Measurements from ENCODE around the gene PHACTR4. TPM values are rescaled to one million over a fixed set of nuclear protein-coding genes. Genes with fewer than 3 reads are reported as not detected.
A peak's percentile ranks its signal among the peaks of the same experiment; 100 is the strongest.

PHACTR4 gene
- total and polyA plus RNA-seq, 9 of the 15 experiments (the other 6 are each of a cell fraction or from before 2014, with no cell fraction given) = 6.4 to 43.6 (median 14.2) TPM

- TF ChIP-seq ZBTB34 (CRISPR knock-in tag; IDR thresholded peaks at IDR 0.05) = no peak
- no peak for TF ChIP-seq ZSCAN32 (CRISPR knock-in tag; IDR thresholded peaks at IDR 0.05)
- TF ChIP-seq HMG20A (CRISPR knock-in tag; conservative IDR thresholded peaks at IDR 0.05) = no peak
- no peak for TF ChIP-seq KDM2B (CRISPR knock-in tag; IDR thresholded peaks at IDR 0.05)
- TF ChIP-seq TAF1 (IDR thresholded peaks at IDR 0.05; ENCODE audit: control insufficient read depth, extremely low read depth, insufficient read depth, low read length, severe bottlenecking) = peak; percentile 100
- TF ChIP-seq CGGBP1 (CRISPR knock-in tag; IDR thresholded peaks at IDR 0.05) = peak; percentile 98
- TF ChIP-seq THRB (CRISPR knock-in tag; conservative IDR thresholded peaks at IDR 0.05) = 0 out of 2 replicates have a peak, but pooled peaks have one; percentile 39
- no peak for TF ChIP-seq ZNF778 (CRISPR knock-in tag; IDR thresholded peaks at IDR 0.05)
- no peak for TF ChIP-seq ZNF668 (CRISPR knock-in tag; IDR thresholded peaks at IDR 0.05)
- TF ChIP-seq RAD21 (CRISPR knock-in tag; conservative IDR thresholded peaks at IDR 0.05 in 1 of 2, IDR thresholded peaks at IDR 0.05 in 1 of 2) = 0 out of 4 replicates have a peak, but pooled peaks of 1 of the 2 experiments have one; percentile 10
- TF ChIP-seq CREB1 (IDR thresholded peaks at IDR 0.05) = no peak; the same call in 1 of the 2 replicates
- no peak for TF ChIP-seq CREB1 (CRISPR knock-in tag; IDR thresholded peaks at IDR 0.05)
- TF ChIP-seq NEUROD1 (IDR thresholded peaks at IDR 0.05; ENCODE audit: borderline replicate concordance, low read depth, low read length, partially characterized antibody) = peak; percentile 43
- TF ChIP-seq JUN (IDR thresholded peaks at IDR 0.05; ENCODE audit: borderline replicate concordance, low read depth, low read length) = no peak
- no peak for TF ChIP-seq JUN (CRISPR knock-in tag; IDR thresholded peaks at IDR 0.05; ENCODE audit: borderline replicate concordance)
- TF ChIP-seq ZBTB26 (CRISPR knock-in tag; IDR thresholded peaks at IDR 0.05) = 0 out of 2 replicates have a peak, but pooled peaks have one; percentile 59
- 0 out of 2 replicates have a peak, but pooled peaks have one; percentile 54 for TF ChIP-seq FOXP1 (CRISPR knock-in tag; IDR thresholded peaks at IDR 0.05)
- TF ChIP-seq NUFIP1 (IDR thresholded peaks at IDR 0.05; ENCODE audit: partially characterized antibody) = peak; percentile 28
- TF ChIP-seq SAFB (IDR thresholded peaks at IDR 0.05; ENCODE audit: borderline replicate concordance, low read depth, low read length) = no peak
- TF ChIP-seq ZNF57 (CRISPR knock-in tag; IDR thresholded peaks at IDR 0.05) = no peak
- no peak; the same call in 1 of the 2 replicates for TF ChIP-seq ZNF384 (IDR thresholded peaks at IDR 0.05; ENCODE audit: low read depth, low read length)
- TF ChIP-seq CAMTA2 (CRISPR knock-in tag; conservative IDR thresholded peaks at IDR 0.05) = no peak
- no peak for TF ChIP-seq HES1 (IDR thresholded peaks at IDR 0.05; ENCODE audit: low read depth)
- no peak for TF ChIP-seq COPS2 (conservative IDR thresholded peaks at IDR 0.05)
- TF ChIP-seq ZBED1 (IDR thresholded peaks at IDR 0.05) = peak; percentile 97
These were observed 136.1 kb downstream of the PHACTR4 start, which contains the start of gene RCC1 (continued) for GRCh38 chr1:28505406-28506187.

Measured in K562 (cell line).